Mesenchymal stem cell (in vitro differentiated cells and primary cell): ENCODE measurements around the gene CCDC144A.
"Not testable (repeated sequence)": the region's sequence is repeated elsewhere in the genome, so short reads cannot be mapped to it uniquely, and the experiment has no call there.

ENCODE experiments used
- DNase-seq: peaks from one replicate; pipeline ENCODE4 v3.0.0-alpha.2; 2013
- H2AFZ ChIP-seq: one replicate; pipeline ENCODE4 v1.6.1; 2013; ENCODE audit warnings: low read depth, mild to moderate bottlenecking, control low read depth, inconsistent platforms, low read length, moderate library complexity
- H2AK5ac ChIP-seq: 2 replicates; pipeline ENCODE4 v1.6.1; 2013; ENCODE audit warnings: low read length, moderate library complexity, mild to moderate bottlenecking, inconsistent platforms; ENCODE audit not compliant: severe bottlenecking
- H2BK120ac ChIP-seq: one replicate; pipeline ENCODE4 v1.6.1; 2013; ENCODE audit warnings: low read depth, mild to moderate bottlenecking, inconsistent platforms, low read length, moderate library complexity
- H2BK12ac ChIP-seq, 2 experiments: one replicate each; pipeline ENCODE4 v1.6.1; 2013; ENCODE audit warnings: inconsistent platforms in 2 of 2, low read length in 2 of 2, mild to moderate bottlenecking in 2 of 2, moderate library complexity in 2 of 2, control low read depth in 1 of 2
- H2BK15ac ChIP-seq: one replicate; pipeline ENCODE4 v1.6.1; 2013; ENCODE audit warnings: mild to moderate bottlenecking, low read depth, inconsistent platforms; ENCODE audit not compliant: poor library complexity, severe bottlenecking
- H2BK5ac ChIP-seq: 2 replicates; pipeline ENCODE4 v1.6.1; 2013; ENCODE audit warnings: low read depth, mild to moderate bottlenecking, low read length, control low read depth, inconsistent platforms; ENCODE audit not compliant: poor library complexity, severe bottlenecking
- H3K14ac ChIP-seq, 2 experiments: one replicate each; pipeline ENCODE4 v1.6.1; 2013; ENCODE audit warnings: inconsistent platforms in 2 of 2, low read length in 2 of 2, control low read depth in 1 of 2, mild to moderate bottlenecking in 1 of 2, moderate library complexity in 1 of 2
- H3K18ac ChIP-seq, 2 experiments: one replicate each; pipeline ENCODE4 v1.6.1; 2013; ENCODE audit warnings: inconsistent platforms in 2 of 2, low read length in 2 of 2, control low read depth in 1 of 2, low read depth in 1 of 2, mild to moderate bottlenecking in 1 of 2
- H3K23ac ChIP-seq, 2 experiments: one replicate each; pipeline ENCODE4 v1.6.1; 2013; ENCODE audit warnings: inconsistent platforms in 2 of 2, low read length in 2 of 2, mild to moderate bottlenecking in 2 of 2, moderate library complexity in 2 of 2, control low read depth in 1 of 2
- H3K27ac ChIP-seq: 2 replicates; pipeline ENCODE4 v1.5.1; 2013; ENCODE audit warnings: mild to moderate bottlenecking, moderate library complexity, low read length, control low read depth, inconsistent platforms; ENCODE audit not compliant: poor library complexity, severe bottlenecking
- H3K27me3 ChIP-seq, 2 experiments: 2 replicates each; pipeline versions ENCODE4 v1.6.1 to v1.7.0; 2013; ENCODE audit warnings: low read length in 2 of 2, mild to moderate bottlenecking in 2 of 2, moderate library complexity in 2 of 2, control low read depth in 1 of 2, inconsistent platforms in 1 of 2; ENCODE audit not compliant: control insufficient read depth in 1 of 2, insufficient read depth in 1 of 2
- H3K36me3 ChIP-seq, 2 experiments: 2 replicates each; pipeline versions ENCODE4 v1.6.1 to v1.7.0; 2013; ENCODE audit warnings: low read length in 2 of 2, control low read depth in 1 of 2, inconsistent platforms in 1 of 2, low read depth in 1 of 2, mild to moderate bottlenecking in 1 of 2; ENCODE audit not compliant: insufficient read depth in 2 of 2, control insufficient read depth in 1 of 2
- H3K4ac ChIP-seq, 2 experiments: one replicate each; pipeline ENCODE4 v1.6.1; 2013; ENCODE audit warnings: inconsistent platforms in 2 of 2, low read length in 2 of 2, mild to moderate bottlenecking in 2 of 2, moderate library complexity in 2 of 2, control low read depth in 1 of 2, low read depth in 1 of 2
- H3K4me1 ChIP-seq: 2 replicates; pipeline ENCODE4 v1.6.1; 2013; ENCODE audit warnings: low read depth, low read length, control low read depth; ENCODE audit not compliant: control insufficient read depth, insufficient read depth
- H3K4me2 ChIP-seq: 2 replicates; pipeline ENCODE4 v1.6.1; 2013; ENCODE audit warnings: low read length, mild to moderate bottlenecking, inconsistent platforms; ENCODE audit not compliant: poor library complexity, severe bottlenecking
- H3K4me3 ChIP-seq, 2 experiments: 2 replicates each; pipeline versions ENCODE4 v1.5.1 to v1.7.0; 2013; ENCODE audit warnings: low read length in 2 of 2, mild to moderate bottlenecking in 2 of 2, control low read depth in 1 of 2, low read depth in 1 of 2; ENCODE audit not compliant: insufficient read depth in 1 of 2
- H3K79me1 ChIP-seq: replicated peaks from 2 replicates; pipeline ENCODE4 v1.6.1; 2013; ENCODE audit warnings: mild to moderate bottlenecking, control low read depth, low read length, inconsistent platforms; ENCODE audit not compliant: poor library complexity, severe bottlenecking
- H3K9ac ChIP-seq: 2 replicates; pipeline ENCODE4 v1.7.0; 2013; ENCODE audit warnings: mild to moderate bottlenecking, low read length, moderate library complexity
- H3K9me3 ChIP-seq: 2 replicates; pipeline ENCODE4 v1.7.0; 2013; ENCODE audit warnings: mild to moderate bottlenecking, low read length; ENCODE audit not compliant: control insufficient read depth
- H4K8ac ChIP-seq: one replicate; pipeline ENCODE4 v1.6.1; 2013; ENCODE audit warnings: inconsistent platforms, mild to moderate bottlenecking, low read length, moderate library complexity
- H4K91ac ChIP-seq: one replicate; pipeline ENCODE4 v1.6.1; 2013; ENCODE audit warnings: mild to moderate bottlenecking, low read length, inconsistent platforms
- WGBS: methylation state at CpG from one replicate; pipeline ENCODE4 v1.1.7; 2013; ENCODE audit warnings: mixed read lengths; 5-methylcytosine and 5-hydroxymethylcytosine counted together

The CCDC144A gene

GRCh38 chr17:16818821-16819683 lies 129.0 kb downstream of the CCDC144A start:
- Histone ChIP-seq H3K23ac (no peak overlapping the region), H3K79me1 (no peaks in the 10 kb centered on the region), H2AFZ (no peak overlapping the region), H4K8ac (no peak overlapping the region), H3K4ac (no peak overlapping the region), H2AK5ac (no peak overlapping the region), H3K4me1 (no peaks in the 10 kb centered on the region), H2BK15ac (no peak overlapping the region), H2BK12ac (no peak overlapping the region), H3K4me2 (no peak overlapping the region), H3K4me3 (no peak overlapping the region), H3K9ac (no peak overlapping the region), H3K9me3 (no peaks in the 10 kb centered on the region), H3K18ac (no peak overlapping the region), H2BK5ac (no peak overlapping the region), H3K36me3 (no peaks in the 10 kb centered on the region), H2BK120ac (no peak overlapping the region), H4K91ac (no peak overlapping the region), H3K14ac (no peak overlapping the region), H3K27ac (no peak overlapping the region), H3K27me3 (peaks cover 0 to 52% of the 10 kb centered on the region in 2 experiments)
- no peak for DNase-seq
- 74% methylated on average over 19 of the region's 23 CpGs for WGBS

- no peak overlapping the region for H2BK15ac ChIP-seq
- H2AFZ ChIP-seq: no peak overlapping the region
- H2AK5ac ChIP-seq: no peak overlapping the region
- no peak for DNase-seq
- no peak overlapping the region for H4K8ac ChIP-seq
- H3K4me2 ChIP-seq: no peak overlapping the region
- H3K14ac ChIP-seq: no peak overlapping the region
- H2BK12ac ChIP-seq: no peak overlapping the region
- no peaks in the 10 kb centered on the region for H3K9me3 ChIP-seq
- H3K4ac ChIP-seq: no peak overlapping the region
- no peaks in the 10 kb centered on the region for H3K79me1 ChIP-seq
- H3K9ac ChIP-seq: no peak overlapping the region
- H2BK5ac ChIP-seq: no peak overlapping the region
- WGBS: 89% methylated on average over 6 of the region's 7 CpGs
- no peak overlapping the region for H2BK120ac ChIP-seq
- H3K4me3 ChIP-seq: no peak overlapping the region
- H3K27me3 ChIP-seq: peaks cover 0 to 45% of the 10 kb centered on the region in 2 experiments
- H3K23ac ChIP-seq: no peak overlapping the region
- H3K27ac ChIP-seq: no peak overlapping the region
- H3K4me1 ChIP-seq: no peaks in the 10 kb centered on the region
- H3K36me3 ChIP-seq: no peaks in the 10 kb centered on the region
- no peak overlapping the region for H4K91ac ChIP-seq
- no peak overlapping the region for H3K18ac ChIP-seq
Observed at GRCh38 chr17:16820161-16820877, 130.3 kb downstream of the CCDC144A start.

GRCh38 chr17:16820979-16821543 lies 131.0 kb downstream of the CCDC144A start:
- H3K18ac ChIP-seq: no peak overlapping the region
- H3K14ac ChIP-seq: no peak overlapping the region
- 80% methylated on average over 1 of the region's 7 CpGs for WGBS
- no peak overlapping the region for H3K4me2 ChIP-seq
- H3K9me3 ChIP-seq: no peaks in the 10 kb centered on the region
- no peak overlapping the region for H2BK12ac ChIP-seq
- no peak overlapping the region for H2AFZ ChIP-seq
- peaks cover 0 to 42% of the 10 kb centered on the region in 2 experiments for H3K27me3 ChIP-seq
- no peak overlapping the region for H2BK5ac ChIP-seq
- H4K91ac ChIP-seq: no peak overlapping the region
- no peaks in the 10 kb centered on the region for H3K79me1 ChIP-seq
- H3K9ac ChIP-seq: no peak overlapping the region
- no peak overlapping the region for H2BK15ac ChIP-seq
- H3K36me3 ChIP-seq: no peaks in the 10 kb centered on the region
- H3K4me1 ChIP-seq: no peaks in the 10 kb centered on the region
- no peak overlapping the region for H3K27ac ChIP-seq
- no peak for DNase-seq
- no peak overlapping the region for H2AK5ac ChIP-seq
- H4K8ac ChIP-seq: no peak overlapping the region
- H2BK120ac ChIP-seq: no peak overlapping the region
- no peak overlapping the region for H3K23ac ChIP-seq
- no peak overlapping the region for H3K4ac ChIP-seq
- H3K4me3 ChIP-seq: no peak overlapping the region

- not testable (repeated sequence) for H3K4me2 ChIP-seq, H2BK15ac ChIP-seq, H2AFZ ChIP-seq, H4K91ac ChIP-seq, H2BK5ac ChIP-seq, H3K4me3 ChIP-seq, DNase-seq, H3K9me3 ChIP-seq, H3K27ac ChIP-seq, H3K14ac ChIP-seq, H4K8ac ChIP-seq, H2BK12ac ChIP-seq, H2AK5ac ChIP-seq, H3K36me3 ChIP-seq, H3K23ac ChIP-seq, H3K4me1 ChIP-seq, H3K79me1 ChIP-seq, H3K9ac ChIP-seq, H3K4ac ChIP-seq, H3K18ac ChIP-seq, H2BK120ac ChIP-seq
- H3K27me3 ChIP-seq: peaks cover 0 to 39% of the 10 kb centered on the region in 2 experiments
- 17% methylated on average over 1 of the region's 17 CpGs for WGBS
Observed at GRCh38 chr17:16822133-16822532, 132.1 kb downstream of the CCDC144A start.
